ENCODE data around the gene SPINK9. TPM values are rescaled to one million over a fixed set of nuclear protein-coding genes. Genes with fewer than 3 reads are reported as not detected.

The SPINK9 gene
- total RNA-seq, 2 donors from 2014 or later = not detected

DNA sequence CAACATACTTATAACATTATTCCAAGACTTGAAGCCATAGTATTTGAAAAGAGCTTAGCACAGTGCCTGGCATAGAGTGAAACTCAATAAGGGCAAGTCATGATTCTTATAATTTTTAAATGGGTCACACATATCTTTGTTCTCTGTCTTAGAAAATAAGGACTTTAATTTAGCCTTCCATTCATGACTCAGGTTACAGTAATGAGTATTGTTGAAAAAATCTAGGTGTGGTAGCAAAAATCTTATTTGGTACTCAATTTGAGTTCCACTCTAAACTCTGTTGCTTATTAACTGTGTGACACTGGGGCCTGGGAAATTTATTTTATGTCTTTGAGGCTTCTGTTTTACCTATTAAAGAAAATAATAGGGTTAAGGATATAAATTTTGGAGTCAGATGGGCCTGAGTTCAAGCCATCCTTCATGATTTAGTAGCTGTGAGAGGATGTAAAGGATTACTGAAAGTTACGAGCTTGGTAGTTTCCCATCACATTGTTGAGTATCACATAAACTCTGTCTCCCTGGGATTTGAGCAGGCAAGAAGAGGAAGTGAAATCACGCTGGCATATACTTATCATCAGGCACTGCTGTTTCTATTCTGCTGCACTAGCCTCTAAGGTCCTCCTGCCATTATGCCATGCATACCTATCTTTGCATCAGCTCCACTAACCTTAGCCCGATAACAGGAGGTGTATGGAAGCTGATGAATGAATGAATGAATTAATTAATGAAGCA, 1.5 kb downstream of the SPINK9 start:
- Histone ChIP-seq H3K9ac (ENCODE audit: extremely low read depth, low read length, poor library complexity, severe bottlenecking) (no peak overlapping the region), H3K36me3 (ENCODE audit: control insufficient read depth, insufficient read depth, low read length) (no peaks in the 10 kb centered on the region), H3K4me1 (ENCODE audit: control insufficient read depth, insufficient read depth, low read length) (no peaks in the 10 kb centered on the region), H3K4me3 (ENCODE audit: low read length) (no peak overlapping the region), H3K27ac (ENCODE audit: low read depth, low read length) (no peak overlapping the region), H3K9me3 (ENCODE audit: control insufficient read depth, low read length) (no peaks in the 10 kb centered on the region), H3K27me3 (ENCODE audit: control insufficient read depth, insufficient read depth, low read length, poor library complexity, severe bottlenecking) (no peaks in the 10 kb centered on the region)
- TF ChIP-seq, protein P1, sequence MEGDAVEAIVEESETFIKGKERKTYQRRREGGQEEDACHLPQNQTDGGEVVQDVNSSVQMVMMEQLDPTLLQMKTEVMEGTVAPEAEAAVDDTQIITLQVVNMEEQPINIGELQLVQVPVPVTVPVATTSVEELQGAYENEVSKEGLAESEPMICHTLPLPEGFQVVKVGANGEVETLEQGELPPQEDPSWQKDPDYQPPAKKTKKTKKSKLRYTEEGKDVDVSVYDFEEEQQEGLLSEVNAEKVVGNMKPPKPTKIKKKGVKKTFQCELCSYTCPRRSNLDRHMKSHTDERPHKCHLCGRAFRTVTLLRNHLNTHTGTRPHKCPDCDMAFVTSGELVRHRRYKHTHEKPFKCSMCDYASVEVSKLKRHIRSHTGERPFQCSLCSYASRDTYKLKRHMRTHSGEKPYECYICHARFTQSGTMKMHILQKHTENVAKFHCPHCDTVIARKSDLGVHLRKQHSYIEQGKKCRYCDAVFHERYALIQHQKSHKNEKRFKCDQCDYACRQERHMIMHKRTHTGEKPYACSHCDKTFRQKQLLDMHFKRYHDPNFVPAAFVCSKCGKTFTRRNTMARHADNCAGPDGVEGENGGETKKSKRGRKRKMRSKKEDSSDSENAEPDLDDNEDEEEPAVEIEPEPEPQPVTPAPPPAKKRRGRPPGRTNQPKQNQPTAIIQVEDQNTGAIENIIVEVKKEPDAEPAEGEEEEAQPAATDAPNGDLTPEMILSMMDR (conservative IDR thresholded peaks at IDR 0.05) = no peak
- Mint-ChIP-seq H3K4me1 (no peaks in the 10 kb centered on the region), H3K27ac (no peak overlapping the region), H3K27me3 (ENCODE audit: insufficient read depth) (peaks cover 4% of the 10 kb centered on the region), H3K9me3 (no peaks in the 10 kb centered on the region), H3K36me3 (ENCODE audit: low read depth) (no peaks in the 10 kb centered on the region), H3K4me3 (no peak overlapping the region)
- 93 to 100% methylated on average over 2 to 3 of the region's 3 CpGs for WGBS, 2 experiments (ENCODE audit: insufficient coverage in 1 of 2, insufficient read length in 1 of 2)
- no peak for DNase-seq

DNA sequence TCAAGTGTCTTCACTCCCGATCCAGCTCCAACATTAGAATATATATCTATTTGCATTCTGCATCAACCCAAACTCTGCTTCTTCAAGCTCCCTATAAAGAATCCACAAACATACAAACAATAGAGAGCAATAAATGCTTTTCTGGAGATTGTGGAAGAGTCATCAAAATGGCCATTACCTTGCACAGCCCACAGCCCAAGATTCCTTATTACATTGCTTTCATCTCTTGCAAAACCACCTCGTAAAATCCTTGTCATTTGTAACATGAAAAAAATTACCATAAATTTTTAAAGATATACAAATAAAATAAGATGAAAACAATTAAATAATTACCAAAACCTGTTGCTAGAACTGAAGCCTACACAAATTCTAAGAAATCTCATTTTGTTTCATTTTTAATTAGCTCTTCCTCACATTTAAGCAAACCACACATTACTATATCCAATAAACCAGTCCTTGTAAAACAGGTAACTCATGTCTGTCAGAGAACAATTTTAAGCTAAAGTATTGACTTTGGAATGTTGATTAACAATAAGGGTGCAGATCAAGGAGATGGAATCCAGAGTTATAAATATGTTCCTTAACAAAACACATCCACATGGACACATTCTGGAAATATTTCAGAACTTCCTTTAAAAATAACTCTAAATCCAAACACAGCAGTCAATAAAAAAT, 7.1 kb downstream of the SPINK9 start:
- Histone ChIP-seq H3K4me1 (ENCODE audit: control insufficient read depth, insufficient read depth, low read length) (no peaks in the 10 kb centered on the region), H3K4me3 (ENCODE audit: low read length) (no peak overlapping the region), H3K27ac (ENCODE audit: low read depth, low read length) (no peak overlapping the region), H3K36me3 (ENCODE audit: control insufficient read depth, insufficient read depth, low read length) (no peaks in the 10 kb centered on the region), H3K9ac (ENCODE audit: extremely low read depth, low read length, poor library complexity, severe bottlenecking) (no peak overlapping the region), H3K27me3 (ENCODE audit: control insufficient read depth, insufficient read depth, low read length, poor library complexity, severe bottlenecking) (no peaks in the 10 kb centered on the region), H3K9me3 (ENCODE audit: control insufficient read depth, low read length) (no peaks in the 10 kb centered on the region)
- TF ChIP-seq, protein P1 (conservative IDR thresholded peaks at IDR 0.05) = no peak
- no peak overlapping the region for H3K27ac Mint-ChIP-seq
- 85 to 86% methylated on average over 1 of the region's 2 CpGs for WGBS, 2 experiments (ENCODE audit: insufficient coverage in 1 of 2, insufficient read length in 1 of 2)
- DNase-seq = no peak
- no peaks in the 10 kb centered on the region for H3K4me1 Mint-ChIP-seq
- no peak overlapping the region for H3K4me3 Mint-ChIP-seq
- peaks cover 3% of the 10 kb centered on the region for H3K27me3 Mint-ChIP-seq (ENCODE audit: insufficient read depth)
- no peaks in the 10 kb centered on the region for H3K9me3 Mint-ChIP-seq
- no peaks in the 10 kb centered on the region for H3K36me3 Mint-ChIP-seq (ENCODE audit: low read depth)

DNA sequence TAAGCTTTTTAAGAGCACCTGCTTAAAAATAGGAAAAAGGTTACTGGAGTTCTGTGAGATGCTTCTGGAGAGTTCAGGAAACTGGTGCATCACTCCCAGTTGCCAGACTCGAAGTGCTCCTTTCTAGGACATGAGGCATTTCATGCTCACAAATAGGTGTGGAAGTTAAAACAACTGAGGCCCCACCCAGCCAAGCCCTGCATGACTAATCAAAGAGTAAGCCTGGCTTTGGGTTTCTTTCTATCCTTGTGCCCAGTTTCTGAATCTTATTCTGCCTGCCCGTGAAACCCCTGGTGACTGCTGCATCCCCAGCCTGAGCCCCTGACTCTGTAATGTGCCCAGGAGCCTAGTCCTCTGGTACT, 7.7 kb downstream of the SPINK9 start:
- H3K36me3 ChIP-seq (ENCODE audit: control insufficient read depth, insufficient read depth, low read length) = no peaks in the 10 kb centered on the region
- no peak overlapping the region for H3K27ac ChIP-seq (ENCODE audit: low read depth, low read length)
- Mint-ChIP-seq H3K4me1 (no peaks in the 10 kb centered on the region), H3K36me3 (ENCODE audit: low read depth) (no peaks in the 10 kb centered on the region), H3K27me3 (ENCODE audit: insufficient read depth) (peaks cover 3% of the 10 kb centered on the region), H3K4me3 (no peak overlapping the region), H3K27ac (no peak overlapping the region), H3K9me3 (no peaks in the 10 kb centered on the region)
- TF ChIP-seq, protein P1 (conservative IDR thresholded peaks at IDR 0.05) = no peak
- DNase-seq = peak; percentile 38
- H3K9me3 ChIP-seq (ENCODE audit: control insufficient read depth, low read length) = no peaks in the 10 kb centered on the region
- H3K9ac ChIP-seq (ENCODE audit: extremely low read depth, low read length, poor library complexity, severe bottlenecking) = no peak overlapping the region
- no peaks in the 10 kb centered on the region for H3K27me3 ChIP-seq (ENCODE audit: control insufficient read depth, insufficient read depth, low read length, poor library complexity, severe bottlenecking)
- no peak overlapping the region for H3K4me3 ChIP-seq (ENCODE audit: low read length)
- WGBS, 2 experiments (ENCODE audit: insufficient coverage in 1 of 2, insufficient read length in 1 of 2) = 87 to 100% methylated on average over 1 to 2 of the region's 2 CpGs
- no peaks in the 10 kb centered on the region for H3K4me1 ChIP-seq (ENCODE audit: control insufficient read depth, insufficient read depth, low read length)

All from endodermal cell (in vitro differentiated cells).